HCT116 (cell line): Measurements from ENCODE around the gene RND1. TPM values are rescaled to one million over a fixed set of nuclear protein-coding genes. Genes with fewer than 3 reads are reported as not detected.

Experiments used
- ATAC-seq: fragments of 200-7000 bp; cut with Tn5 transposase; 2 replicates; pipeline ENCODE4 v1.9.1; 2020; ENCODE audit warnings: mild to moderate bottlenecking, moderate library complexity
- BruUV-seq: library from RNA; stranded (reverse); fragments of 400-500 nt; replicated peaks from 2 replicates; lab custom pipeline; 2021; lab: Mats Ljungman, UMichigan
- CTCF ChIA-PET: fragments of 300-600 bp; sonication (Branson Sonifier 250); formaldehyde crosslinking; loops from one replicate; lab custom pipeline; 2021; ENCODE audit warnings: antibody characterized with exemption; lab: Charles Lee
- POLR2A ChIA-PET: fragments of 300-600, 350-600 bp; sonication (Branson Sonifier 250); formaldehyde crosslinking; loops from one replicate; lab custom pipeline; 2021; ENCODE audit warnings: antibody characterized with exemption; lab: Charles Lee
- RAD21 ChIA-PET, 2 experiments: fragments of 300-600 bp; sonication (Branson Sonifier 250); formaldehyde crosslinking; loops; one replicate each; lab custom pipeline; 2023; ENCODE audit warnings: low total read pairs in 2 of 2; ENCODE audit not compliant: uncharacterized antibody in 2 of 2, unreplicated experiment in 2 of 2, low non-redundant PET in 1 of 2; lab: Charles Lee
- DNase-seq: peaks from one replicate; pipeline ENCODE4 v3.0.0-alpha.2; 2010; ENCODE audit warnings: low read depth, low spot score
- H2AFZ ChIP-seq: fragments of 200-600 bp; shearing (Covaris generic), sonication (generic); 2 replicates; pipeline ENCODE4 v1.6.1; 2017; ENCODE audit warnings: low read depth, mixed run types, mixed read lengths, antibody characterized with exemption, low read length; ENCODE audit not compliant: poor library complexity, severe bottlenecking
- H3K27ac ChIP-seq: 2 replicates; pipeline ENCODE4 v1.5.1; 2012; ENCODE audit warnings: low read depth, low read length
- H3K27me3 ChIP-seq: fragments of 200-600 bp; sonication (generic); 2 replicates; pipeline ENCODE4 v1.6.1; 2016; ENCODE audit warnings: mixed run types, low read length, mixed read lengths; ENCODE audit not compliant: insufficient read depth
- H3K36me3 ChIP-seq, 2 experiments: fragments of 200-500 bp in 1 of 2; fragments of 200-600 bp in 1 of 2; sonication (Bioruptor generic) in 1 of 2; sonication (generic) in 1 of 2; 2 replicates each; pipeline versions ENCODE4 v1.5.1 to v1.6.1; 2014 to 2016; ENCODE audit warnings: low read length in 2 of 2, inconsistent platforms in 1 of 2, mixed read lengths in 1 of 2, mixed run types in 1 of 2; ENCODE audit not compliant: insufficient read depth in 2 of 2, control insufficient read depth in 1 of 2
- H3K4me1 ChIP-seq, 2 experiments: fragments of 200-600 bp in 1 of 2; sonication (generic) in 1 of 2; 2 replicates each; pipeline versions ENCODE4 v1.5.1 to v1.6.1; 2012 to 2017; ENCODE audit warnings: low read length in 2 of 2, inconsistent platforms in 1 of 2, mild to moderate bottlenecking in 1 of 2, mixed read lengths in 1 of 2, mixed run types in 1 of 2, moderate library complexity in 1 of 2; ENCODE audit not compliant: insufficient read depth in 2 of 2, control insufficient read depth in 1 of 2
- H3K4me2 ChIP-seq: fragments of 200-600 bp; sonication (generic); 2 replicates; pipeline ENCODE4 v1.6.1; 2017; ENCODE audit warnings: mixed run types, low read length, mixed read lengths
- H3K4me3 ChIP-seq, 2 experiments: fragments of 200-600 bp in 1 of 2; sonication (generic) in 1 of 2; replicated peaks in 1 of 2; 2 replicates each; pipeline ENCODE4 v1.5.1; 2011 to 2016; ENCODE audit warnings: low read length in 2 of 2, control low read depth in 1 of 2, low read depth in 1 of 2, mild to moderate bottlenecking in 1 of 2, mixed read lengths in 1 of 2, mixed run types in 1 of 2
- H3K79me2 ChIP-seq: fragments of 200-600 bp; sonication (generic); 2 replicates; pipeline ENCODE4 v1.6.1; 2017; ENCODE audit warnings: mild to moderate bottlenecking, mixed run types, low read length, moderate library complexity, mixed read lengths; ENCODE audit not compliant: insufficient read depth
- H3K9ac ChIP-seq: fragments of 200-600 bp; sonication (generic); 2 replicates; pipeline ENCODE4 v1.6.1; 2016; ENCODE audit warnings: low read length, mixed read lengths
- H3K9me2 ChIP-seq: fragments of 200-600 bp; sonication (generic), shearing (Covaris generic); 2 replicates; pipeline ENCODE4 v1.6.1; 2017; ENCODE audit warnings: mixed run types, mild to moderate bottlenecking, moderate library complexity; ENCODE audit not compliant: insufficient read depth
- H3K9me3 ChIP-seq, 2 experiments: fragments of 200-500 bp in 1 of 2; fragments of 200-600 bp in 1 of 2; sonication (Bioruptor generic) in 1 of 2; sonication (generic) in 1 of 2; 2 replicates each; pipeline ENCODE4 v1.6.1; 2014 to 2017; ENCODE audit warnings: low read length in 2 of 2, mixed read lengths in 2 of 2, inconsistent platforms in 1 of 2, low read depth in 1 of 2, mild to moderate bottlenecking in 1 of 2, mixed run types in 1 of 2, moderate library complexity in 1 of 2; ENCODE audit not compliant: control insufficient read depth in 1 of 2, insufficient read depth in 1 of 2
- H4K20me1 ChIP-seq: fragments of 200-600 bp; sonication (generic), shearing (Covaris generic); 2 replicates; pipeline ENCODE4 v1.6.1; 2017; ENCODE audit warnings: mixed run types, mild to moderate bottlenecking, moderate library complexity; ENCODE audit not compliant: insufficient read depth
- ATF3 ChIP-seq: IDR thresholded peaks from 2 replicates; pipeline ENCODE4 v1.6.1; 2012
- CBX3 ChIP-seq: IDR thresholded peaks from 2 replicates; pipeline ENCODE4 v1.6.1; 2012; ENCODE audit warnings: low read depth
- CTCF ChIP-seq, 3 experiments: fragments of 200-600 bp in 1 of 3; sonication (generic) in 1 of 3; IDR thresholded peaks in 2 of 3; conservative IDR thresholded peaks in 1 of 3; 2 replicates each; pipeline ENCODE4 v1.5.1; 2012 to 2017; ENCODE audit warnings: low read depth in 2 of 3, low read length in 2 of 3, antibody characterized with exemption in 1 of 3, borderline replicate concordance in 1 of 3, control low read depth in 1 of 3, mild to moderate bottlenecking in 1 of 3, mixed read lengths in 1 of 3, mixed run types in 1 of 3, moderate library complexity in 1 of 3; ENCODE audit not compliant: insufficient read depth in 1 of 3
- ELF1 ChIP-seq: IDR thresholded peaks from 2 replicates; pipeline ENCODE4 v1.6.1; 2012; ENCODE audit warnings: low read depth, borderline replicate concordance
- EZH2phosphoT487 ChIP-seq: fragments of 200-600 bp; IDR thresholded peaks from 2 replicates; pipeline ENCODE4 v1.6.1; 2018; ENCODE audit warnings: antibody characterized with exemption, borderline replicate concordance
- FOSL1 ChIP-seq: IDR thresholded peaks from 2 replicates; pipeline ENCODE4 v1.6.1; 2012; ENCODE audit warnings: low read depth
- JUND ChIP-seq: IDR thresholded peaks from 2 replicates; pipeline ENCODE4 v1.6.1; 2012
- POLR2A ChIP-seq: IDR thresholded peaks from 2 replicates; pipeline ENCODE4 v1.7.0; 2011; ENCODE audit warnings: borderline replicate concordance; ENCODE audit not compliant: insufficient read depth, insufficient read length; ENCODE audit errors: extremely low read depth
- TCF7L2 ChIP-seq: IDR thresholded peaks from 2 replicates; pipeline ENCODE4 v1.7.0; 2011; ENCODE audit warnings: borderline replicate concordance, inconsistent platforms; ENCODE audit not compliant: insufficient read depth, insufficient read length; ENCODE audit errors: extremely low read depth
- YY1 ChIP-seq: IDR thresholded peaks from 2 replicates; pipeline ENCODE4 v1.6.1; 2011; ENCODE audit warnings: low read length, low read depth, moderate library complexity, mild to moderate bottlenecking; ENCODE audit not compliant: insufficient replicate concordance; ENCODE audit errors: extremely low read depth
- ZFX ChIP-seq: fragments of 450-650 bp; IDR thresholded peaks from 2 replicates; pipeline ENCODE4 v1.6.1; 2017
- intact Hi-C: fragments of 100-400 bp; cut with micrococcal nuclease; formaldehyde crosslinking; loops from 2 replicates; pipeline ENCODE4 v1.10.0; 2022
- total RNA-seq: library from RNA; stranded (reverse); gene quantifications from one replicate; pipeline ENCODE4 v1.2.1, GENCODE V29; 2021; ENCODE audit not compliant: unreplicated experiment
- TF ChIP-seq, protein P1 (sequence below): IDR thresholded peaks from 2 replicates; pipeline ENCODE4 v1.6.1; 2012
- TF ChIP-seq, protein P2 (sequence below): IDR thresholded peaks from 2 replicates; pipeline ENCODE4 v1.6.1; 2011; ENCODE audit warnings: mild to moderate bottlenecking, low read length, moderate library complexity; ENCODE audit not compliant: insufficient replicate concordance; ENCODE audit errors: extremely low read depth

Gene RND1
- total RNA-seq, 1 experiment from 2014 or later: 2.0 TPM

DNA sequence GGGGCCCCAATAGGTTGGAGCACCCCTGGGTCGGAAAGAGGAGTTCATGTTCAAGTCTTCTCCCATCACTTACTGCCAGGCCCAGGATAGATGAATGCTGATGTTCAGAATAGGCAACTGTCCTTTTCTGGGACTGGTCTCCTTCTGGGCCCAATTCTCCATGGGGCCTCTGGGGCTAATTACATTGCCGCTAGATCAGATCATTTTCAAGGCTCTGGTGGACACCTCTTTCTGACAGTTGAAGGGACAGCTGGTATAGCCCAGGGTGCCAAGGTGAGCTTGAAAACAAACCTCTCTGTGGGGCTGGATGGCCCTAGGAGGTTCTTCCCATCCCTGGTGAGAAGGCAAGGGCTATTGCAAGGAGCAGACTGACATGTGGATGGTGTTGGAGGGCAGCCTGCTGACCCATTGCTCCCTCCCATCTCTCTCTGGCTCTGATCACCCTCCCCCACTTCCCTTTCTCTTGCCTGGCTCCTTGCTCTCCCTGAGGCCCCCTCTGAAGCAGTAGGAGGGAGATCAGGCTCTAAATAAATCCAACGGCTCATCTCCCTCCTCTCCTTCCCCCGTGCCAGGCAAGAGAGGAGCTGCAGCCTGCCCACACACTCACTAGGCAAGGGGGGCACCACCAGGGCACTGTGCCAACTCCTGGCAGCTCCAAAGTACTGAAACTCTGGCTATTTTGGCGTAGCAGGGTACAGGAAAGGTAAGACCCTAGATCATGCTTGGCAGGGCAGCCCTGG lies 45.5 kb downstream of the RND1 start:
- no TSS peak for BruUV-seq
- CTCF ChIA-PET: interaction anchor here (0.6 to 1.9 kb wide), 3 partner anchors 67 to 1053 kb away, joined by 3 to 5 read pairs (median 3); no protein-coding TSS in a partner anchor
- DNase-seq: no peak
- Histone ChIP-seq H3K79me2 (no peaks in the 10 kb centered on the region), H3K9ac (no peak overlapping the region), H3K4me2 (no peak overlapping the region), H3K9me2 (no peaks in the 10 kb centered on the region), H3K27me3 (no peaks in the 10 kb centered on the region), H3K4me1 (peaks cover 16 to 32% of the 10 kb centered on the region in 2 experiments), H3K4me3 (no peak overlapping the region), H3K27ac (no peak overlapping the region), H2AFZ (no peak overlapping the region), H3K9me3 (no peaks in the 10 kb centered on the region), H4K20me1 (no peaks in the 10 kb centered on the region), H3K36me3 (peaks cover 0 to 7% of the 10 kb centered on the region in 2 experiments; a peak in 1 of 4 replicates)
- intact Hi-C loops: no loop called here
- RAD21 ChIA-PET: no interaction called here
- TF ChIP-seq ELF1 (no peak), POLR2A (no peak), TCF7L2 (no peak), CBX3 (no peak), YY1 (no peak), CTCF (IDR thresholded peaks at IDR 0.05 in 2 of 3, conservative IDR thresholded peaks at IDR 0.05 in 1 of 3; ENCODE audit: borderline replicate concordance in 1 of 3, insufficient read depth in 1 of 3, low read depth in 2 of 3, low read length in 2 of 3) (no peak), ZFX (no peak), JUND (no peak), ATF3 (no peak), EZH2phosphoT487 (no peak), FOSL1 (no peak)
- TF ChIP-seq, protein P1, sequence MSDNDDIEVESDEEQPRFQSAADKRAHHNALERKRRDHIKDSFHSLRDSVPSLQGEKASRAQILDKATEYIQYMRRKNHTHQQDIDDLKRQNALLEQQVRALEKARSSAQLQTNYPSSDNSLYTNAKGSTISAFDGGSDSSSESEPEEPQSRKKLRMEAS: no peak
- TF ChIP-seq, protein P2, sequence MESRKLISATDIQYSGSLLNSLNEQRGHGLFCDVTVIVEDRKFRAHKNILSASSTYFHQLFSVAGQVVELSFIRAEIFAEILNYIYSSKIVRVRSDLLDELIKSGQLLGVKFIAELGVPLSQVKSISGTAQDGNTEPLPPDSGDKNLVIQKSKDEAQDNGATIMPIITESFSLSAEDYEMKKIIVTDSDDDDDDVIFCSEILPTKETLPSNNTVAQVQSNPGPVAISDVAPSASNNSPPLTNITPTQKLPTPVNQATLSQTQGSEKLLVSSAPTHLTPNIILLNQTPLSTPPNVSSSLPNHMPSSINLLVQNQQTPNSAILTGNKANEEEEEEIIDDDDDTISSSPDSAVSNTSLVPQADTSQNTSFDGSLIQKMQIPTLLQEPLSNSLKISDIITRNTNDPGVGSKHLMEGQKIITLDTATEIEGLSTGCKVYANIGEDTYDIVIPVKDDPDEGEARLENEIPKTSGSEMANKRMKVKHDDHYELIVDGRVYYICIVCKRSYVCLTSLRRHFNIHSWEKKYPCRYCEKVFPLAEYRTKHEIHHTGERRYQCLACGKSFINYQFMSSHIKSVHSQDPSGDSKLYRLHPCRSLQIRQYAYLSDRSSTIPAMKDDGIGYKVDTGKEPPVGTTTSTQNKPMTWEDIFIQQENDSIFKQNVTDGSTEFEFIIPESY: no peak
- POLR2A ChIA-PET: interaction anchor here (1.4 kb wide), 1 partner anchor 12 kb away, joined by 3 read pairs; no protein-coding TSS in a partner anchor
- no peak for ATAC-seq
